ENCODE results near the gene USP7.
"Not testable (repeated sequence)": the region's sequence is repeated elsewhere in the genome, so short reads cannot be mapped to it uniquely, and the experiment has no call there.

The USP7 gene

DNA sequence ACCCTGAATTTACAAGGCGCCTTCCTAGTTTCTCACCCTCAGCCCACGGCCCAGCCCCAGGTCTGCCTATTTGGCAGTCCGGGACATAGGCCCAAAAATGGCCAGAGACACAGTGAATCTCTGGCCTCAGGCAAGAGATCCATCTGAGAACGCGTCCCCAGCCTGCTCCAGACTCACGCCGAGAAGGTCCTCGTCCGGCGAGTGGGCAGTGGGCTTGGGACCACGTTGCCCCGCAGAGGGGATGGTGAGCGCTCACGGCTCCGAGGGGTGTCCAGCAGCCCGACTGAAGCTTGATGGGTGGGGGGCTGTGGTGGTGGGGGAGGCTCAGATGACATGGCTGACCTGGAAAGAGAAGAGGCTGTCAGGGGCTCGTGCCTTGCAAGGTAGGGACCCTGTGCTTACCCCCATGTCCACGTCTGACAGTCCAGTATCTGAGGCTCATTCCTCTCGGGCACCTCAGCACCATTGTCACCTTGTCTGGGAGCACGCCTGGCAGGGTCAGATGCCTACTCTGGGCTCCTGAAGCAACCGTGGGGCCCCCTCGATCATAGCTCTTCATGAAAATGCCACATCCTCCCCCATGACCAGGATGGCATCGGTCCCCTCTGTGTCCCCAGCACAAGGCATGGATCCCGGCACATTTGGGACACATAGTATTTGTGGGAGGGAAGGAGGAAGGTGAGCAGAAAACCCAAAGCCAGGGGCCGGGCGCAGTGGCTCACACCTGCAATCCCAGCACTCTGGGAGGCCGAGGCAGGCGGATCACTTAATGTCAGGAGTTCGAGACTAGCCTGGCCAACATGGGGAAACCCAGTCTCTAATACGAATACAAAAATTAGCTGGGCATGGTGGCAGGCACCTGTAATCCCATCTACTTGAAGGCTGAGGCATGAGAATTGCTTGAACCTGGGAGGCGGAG, 104.5 kb downstream of the USP7 start:
- no peak for DNase-seq

DNA sequence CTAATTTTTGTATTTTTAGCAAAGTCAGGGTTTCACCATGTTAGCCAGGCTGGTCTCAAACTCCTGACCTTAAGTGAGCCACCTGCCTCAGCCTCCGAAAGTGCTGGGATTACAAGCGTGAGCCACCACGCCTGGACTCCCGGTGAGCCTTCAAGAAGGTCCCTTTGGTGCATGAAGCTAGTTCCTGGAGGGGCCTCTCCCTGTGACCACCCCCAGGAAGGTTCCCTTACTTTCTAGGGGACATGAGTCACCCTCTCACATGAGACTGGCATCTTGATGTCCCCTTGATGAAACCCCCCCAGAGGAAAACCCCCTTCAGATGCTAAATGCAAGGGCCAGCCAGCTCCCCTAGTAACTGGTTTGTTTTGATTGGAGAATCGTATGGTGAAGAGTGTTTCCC, 107.7 kb downstream of the USP7 start:
- no peak for DNase-seq

- DNase-seq, result no peak
Measured at GRCh38 chr16:8855051-8855786, 108.5 kb downstream of the USP7 start.

- no peak for DNase-seq
Measured at GRCh38 chr16:8854298-8854948, 109.3 kb downstream of the USP7 start.

DNA sequence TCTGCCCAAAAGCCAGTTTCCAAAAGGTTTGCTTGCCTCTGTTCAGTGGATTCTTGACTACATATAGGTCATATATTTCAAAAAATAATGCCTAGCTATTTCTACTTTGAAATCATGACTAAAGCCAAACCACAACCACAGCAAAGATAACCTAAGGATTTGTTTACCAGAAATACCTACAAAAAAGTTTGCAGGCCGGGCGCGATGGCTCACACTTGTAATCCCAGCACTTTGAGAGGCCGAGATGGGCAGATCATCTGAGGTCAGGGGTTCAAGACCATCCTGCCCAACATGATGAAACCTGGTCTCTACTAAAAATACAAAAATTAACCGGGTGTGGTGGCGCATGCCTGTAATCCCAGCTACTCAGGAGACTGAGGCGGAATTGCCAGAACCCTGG, 110.1 kb downstream of the USP7 start:
- no peak for DNase-seq

DNA sequence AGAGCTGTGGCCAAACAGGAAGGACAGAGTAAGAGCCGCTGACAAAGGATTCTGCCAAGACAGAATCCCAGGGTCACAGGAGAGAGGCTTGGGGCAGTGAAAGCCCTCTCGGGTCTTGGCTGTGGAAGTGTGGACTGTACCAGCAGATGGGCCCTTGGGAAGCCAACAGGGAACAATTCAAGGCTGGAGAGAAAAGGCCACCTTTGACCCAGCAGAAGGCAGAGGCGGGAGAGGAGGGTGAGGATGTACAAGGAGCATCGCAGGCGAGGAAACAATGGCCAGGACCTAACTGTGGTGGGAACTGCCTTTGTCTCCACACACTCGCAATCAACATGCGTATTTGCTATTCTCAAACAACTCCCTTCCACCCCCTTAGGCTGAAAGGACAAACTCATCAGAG, 110.6 kb downstream of the USP7 start:
- DNase-seq, result no peak

GRCh38 chr16:8852534-8852933, 111.2 kb downstream of the USP7 start:
- no peak for DNase-seq

DNA sequence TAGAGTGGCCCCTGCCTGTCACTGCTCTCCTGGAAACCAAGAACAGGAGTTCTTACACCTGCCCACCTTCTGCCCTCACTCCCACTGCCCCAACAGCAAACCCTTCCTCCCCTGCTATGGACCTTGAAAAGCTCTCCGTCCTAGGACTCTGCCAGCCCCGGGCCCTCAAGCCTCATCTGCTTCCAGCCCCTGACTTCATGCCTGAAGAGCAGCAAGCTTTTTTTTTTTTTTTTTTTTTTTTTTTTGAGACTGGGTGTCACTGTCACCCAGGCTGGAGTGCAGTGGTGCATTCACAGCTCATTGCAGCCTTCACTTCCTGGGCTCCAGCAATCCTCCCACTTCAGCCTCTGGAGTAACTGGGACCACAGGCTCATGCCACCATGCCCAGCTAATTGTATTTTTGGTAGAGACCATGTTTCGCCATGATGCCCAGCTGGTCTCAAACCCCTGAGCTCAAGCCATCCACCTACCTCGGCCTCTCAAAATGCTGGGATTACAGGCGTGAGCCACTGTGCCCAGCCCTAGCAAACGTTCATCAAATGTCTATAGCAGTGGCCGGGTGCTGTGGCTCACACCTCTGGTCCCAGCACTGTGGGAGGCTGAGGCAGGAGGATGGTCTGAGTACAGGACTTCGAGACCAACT, 111.8 kb downstream of the USP7 start:
- no peak for DNase-seq

DNA sequence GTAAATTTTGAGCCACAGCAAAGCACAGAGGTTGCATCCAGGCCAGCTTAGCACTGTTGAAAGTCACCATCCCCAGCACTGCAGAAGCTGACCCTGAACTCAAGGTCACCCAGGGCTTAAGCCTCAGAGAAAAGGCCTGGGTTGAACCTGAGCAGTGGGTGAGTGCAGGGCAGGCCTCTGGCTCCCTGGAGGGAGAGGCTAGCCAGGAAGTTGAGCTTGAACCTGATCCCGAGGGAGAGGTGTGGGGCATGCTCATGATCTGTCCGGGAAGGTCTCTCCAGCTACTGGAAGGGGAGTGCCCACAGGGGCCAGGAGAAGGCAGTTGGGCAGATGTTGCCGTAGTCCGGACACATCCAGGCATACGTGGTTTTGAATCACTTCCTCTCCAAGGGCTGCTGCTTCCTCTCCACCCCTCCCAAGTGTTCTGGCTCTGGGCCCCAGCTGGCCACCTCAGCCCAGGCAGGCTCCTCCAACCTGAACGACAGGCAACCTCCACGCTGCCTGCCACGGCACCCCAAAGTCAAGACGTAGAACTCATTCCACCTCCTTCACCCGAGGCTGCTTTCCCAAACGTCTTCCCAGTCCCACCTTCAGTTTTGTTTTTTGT, 113.3 kb downstream of the USP7 start:
- no peak for DNase-seq

DNA sequence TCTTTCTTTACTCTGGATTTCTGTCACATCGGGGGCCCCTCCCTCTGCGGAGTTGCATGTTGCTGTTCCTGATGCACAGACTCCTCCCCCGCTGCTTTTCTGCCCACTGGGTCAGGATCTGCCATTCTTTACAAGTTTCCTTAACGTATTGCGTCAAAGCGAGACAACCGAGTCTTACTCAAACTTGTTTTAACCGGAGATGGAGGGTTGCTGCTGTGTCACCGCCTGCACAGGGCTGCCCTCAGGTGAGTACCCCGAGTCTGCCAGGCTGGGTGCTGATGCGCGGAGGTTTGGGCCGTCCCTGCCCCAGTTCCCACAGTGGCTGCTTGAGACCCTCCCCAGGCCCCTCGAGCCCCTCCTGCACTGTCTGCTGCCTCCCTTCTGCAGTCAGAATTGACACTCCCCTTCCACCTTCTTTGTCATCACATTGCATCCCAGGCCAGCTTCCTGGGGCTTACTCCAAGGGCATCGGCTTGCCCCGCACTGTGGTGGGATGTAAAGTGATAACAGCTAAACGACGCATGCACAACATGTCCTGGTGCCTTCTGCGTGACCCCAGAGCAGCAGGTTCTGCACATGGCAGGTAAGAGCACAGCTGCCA, 114.2 kb downstream of the USP7 start:
- no peak for DNase-seq

DNA sequence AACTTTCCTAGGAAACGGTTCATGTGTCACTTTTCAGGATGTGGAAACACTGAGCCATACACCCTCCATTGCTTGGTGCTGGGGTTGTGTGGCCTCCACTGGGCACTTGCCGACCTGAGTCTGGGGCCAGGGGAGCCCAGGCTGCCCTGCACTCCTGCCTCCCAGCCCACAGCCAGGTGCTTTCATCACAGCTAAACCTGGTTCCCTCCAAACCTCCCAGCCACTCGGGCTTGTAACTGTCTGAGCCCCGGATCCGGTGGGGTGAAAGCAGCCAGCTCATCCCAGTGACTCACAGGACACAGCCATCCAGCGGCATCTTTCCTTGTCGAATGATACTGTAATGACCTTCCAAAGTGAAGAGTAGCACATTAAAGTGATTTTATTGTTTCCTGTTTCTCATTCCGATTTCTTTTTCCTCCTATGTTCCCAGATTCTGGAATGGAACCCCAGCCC, 114.7 kb downstream of the USP7 start:
- no peak for DNase-seq

DNA sequence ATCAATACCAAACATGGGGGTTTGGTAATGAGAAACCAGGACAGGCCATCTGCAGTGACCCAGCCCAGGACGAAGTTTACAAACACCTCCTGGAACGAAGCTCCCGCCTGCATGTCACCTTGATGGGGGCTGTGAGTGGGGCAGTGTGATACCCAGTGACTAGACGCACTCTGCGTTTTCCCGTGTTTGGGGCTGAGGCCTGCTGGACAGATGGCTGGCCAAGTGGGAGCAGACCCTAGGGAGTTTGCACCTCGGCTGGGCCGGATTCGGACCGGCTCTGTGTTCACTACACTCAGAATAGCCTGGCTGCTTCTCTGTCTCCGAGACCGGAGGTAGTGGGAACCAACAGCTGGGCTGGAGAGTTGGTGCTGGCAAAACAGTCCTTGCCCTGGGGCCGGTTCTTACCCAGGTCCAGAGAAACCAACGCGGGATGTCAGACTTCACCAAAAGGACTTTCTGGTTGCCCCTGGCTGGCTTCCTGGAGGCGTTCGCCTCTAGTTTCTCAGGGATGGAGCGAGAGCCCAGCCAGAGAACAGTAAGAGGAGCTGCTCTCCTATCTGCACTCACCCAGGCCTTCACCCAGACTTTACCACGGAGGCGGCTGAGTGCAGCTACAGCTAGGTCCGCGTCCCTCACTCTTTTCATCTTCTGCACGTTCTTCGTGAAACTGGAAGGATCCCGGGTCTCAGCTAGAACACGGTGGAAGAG, 115.3 kb downstream of the USP7 start:
- DNase-seq, result no peak

DNA sequence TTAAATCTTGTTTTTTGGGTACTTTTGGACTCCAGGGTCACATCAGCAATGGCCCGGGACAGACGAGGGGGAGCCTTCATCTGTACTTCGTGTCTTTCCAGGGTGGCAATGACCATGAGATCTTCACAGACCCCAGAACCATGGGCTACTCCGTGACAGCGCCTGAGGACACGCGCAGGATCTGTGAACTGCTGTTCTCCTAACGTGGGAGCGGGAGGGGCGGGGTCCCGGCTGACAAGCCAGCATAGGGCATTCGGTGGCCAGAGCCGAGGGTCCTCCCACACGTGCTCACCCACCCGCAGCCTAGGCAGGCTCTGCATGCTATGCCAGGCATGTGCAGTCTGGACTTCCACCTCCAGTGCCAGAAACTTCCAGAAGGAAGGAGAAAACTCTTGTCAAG, 116.1 kb downstream of the USP7 start:
- DNase-seq, result no peak

DNA sequence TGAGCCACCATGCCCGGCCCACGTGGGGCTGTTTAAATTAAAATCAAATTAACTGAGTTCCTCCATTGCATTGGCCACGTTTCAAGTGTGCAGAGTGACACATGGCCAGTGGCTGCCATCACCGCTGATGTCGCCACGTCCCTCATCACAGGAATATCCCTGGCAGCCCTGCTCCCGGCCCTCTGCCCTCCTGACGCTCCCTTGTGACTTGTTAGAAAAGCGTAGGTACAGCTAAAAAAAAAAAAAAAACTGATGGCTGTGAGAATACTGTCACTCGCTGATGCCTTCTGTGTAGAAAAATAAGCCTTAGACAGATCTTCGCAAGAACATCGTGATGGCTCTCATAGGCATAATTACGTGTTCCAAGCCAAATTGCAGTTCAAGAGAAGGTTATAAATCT, 116.6 kb downstream of the USP7 start:
- no peak for DNase-seq

GRCh38 chr16:8846401-8846932, 117.2 kb downstream of the USP7 start:
- no peak for DNase-seq

GRCh38 chr16:8845699-8846298, 117.9 kb downstream of the USP7 start:
- DNase-seq, result no peak

DNA sequence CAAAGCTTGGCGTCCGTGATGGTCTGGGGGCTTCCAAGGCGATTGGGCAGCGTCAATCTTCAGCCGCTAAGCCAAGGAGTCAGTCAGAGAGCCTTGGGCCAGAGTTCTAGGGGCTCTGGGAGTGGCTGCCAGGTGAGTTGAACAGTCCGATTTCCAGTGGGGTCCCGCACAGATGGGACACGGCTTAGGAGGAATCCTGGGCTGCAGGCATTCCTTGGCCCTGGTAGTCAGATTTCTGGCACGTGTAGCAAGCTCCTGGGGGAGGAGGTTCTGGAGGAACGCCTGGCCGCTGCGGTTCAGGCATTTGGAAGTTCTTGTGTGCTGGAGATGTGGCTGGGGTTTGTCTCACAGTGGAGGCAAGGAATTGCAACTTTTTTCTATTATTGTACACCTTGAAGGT, 120.4 kb downstream of the USP7 start:
- not testable (repeated sequence) for DNase-seq

All from activated CD4-positive, alpha-beta T cell treated with anti-CD3 and anti-CD28 coated beads, Interleukin-2, amount 50 U/mL, for 48 hours (primary cell).